ENCODE measurements around the gene PPFIBP1. TPM values are rescaled to one million over a fixed set of nuclear protein-coding genes. Genes with fewer than 3 reads are reported as not detected.

Gene PPFIBP1
- total RNA-seq, result 330 TPM
- long read RNA-seq, full-length matches to known transcripts, result 5 of 83 reads
- long read RNA-seq, partial matches to known transcripts, result 21 of 83 reads
- long read RNA-seq, other reads (novel, unspliced or antisense), result 57 of 83 reads

DNA sequence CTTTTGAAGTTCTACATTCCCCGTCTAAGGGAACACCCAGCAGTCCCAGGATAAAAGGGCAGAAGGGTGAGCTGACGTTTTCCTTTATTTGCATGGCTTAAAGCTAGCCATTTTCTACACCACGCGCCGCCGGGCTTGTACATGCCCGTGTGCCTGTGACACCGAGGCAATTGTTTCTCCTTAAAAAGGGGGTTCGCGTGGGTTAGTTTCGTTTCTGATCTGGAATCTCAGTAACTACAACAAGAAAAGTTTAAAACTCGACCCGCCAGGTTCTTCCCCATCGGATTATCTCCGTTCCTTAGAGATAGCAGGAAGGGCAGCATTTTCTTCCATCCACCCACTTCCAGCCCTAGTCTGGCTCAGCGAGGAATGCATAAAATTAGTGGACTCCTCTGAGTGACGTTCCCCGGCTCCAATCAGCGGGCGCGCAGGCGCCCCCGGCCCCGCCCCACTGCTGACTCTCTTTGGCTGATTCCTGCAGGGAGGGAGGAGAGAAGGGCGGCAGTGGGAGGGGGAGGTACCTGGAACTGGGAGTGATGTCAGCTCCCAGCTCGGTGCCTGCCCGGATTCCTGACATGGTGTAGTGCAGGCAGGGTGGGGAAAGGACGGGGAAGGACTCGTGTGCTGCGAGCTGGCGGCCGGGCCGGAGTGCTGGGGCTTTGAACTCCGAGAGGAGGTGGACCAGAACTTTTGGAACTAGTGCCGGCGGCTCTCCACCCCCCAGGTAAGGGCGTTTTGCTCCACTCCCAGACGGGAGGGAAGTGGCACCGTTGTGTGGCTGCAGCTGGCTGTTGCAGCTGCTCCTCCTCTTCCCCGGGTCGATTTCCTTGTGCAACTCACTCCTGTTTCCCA lies at the start of gene PPFIBP1:
PPFIBP1 (plus strand) TSS at position 565 of the 852 bp plus-strand sequence. CDS start 109,191 bp downstream, outside the sequence.
- intact Hi-C loops (cut with DNase I), result loop anchor here (2.0 to 5.0 kb wide), 5 partner anchors 25 to 129 kb away; no protein-coding TSS in a partner anchor
- DNase-seq (ENCODE audit: missing footprints) (peak; percentile 98), ATAC-seq (peak; percentile 97)

DNA sequence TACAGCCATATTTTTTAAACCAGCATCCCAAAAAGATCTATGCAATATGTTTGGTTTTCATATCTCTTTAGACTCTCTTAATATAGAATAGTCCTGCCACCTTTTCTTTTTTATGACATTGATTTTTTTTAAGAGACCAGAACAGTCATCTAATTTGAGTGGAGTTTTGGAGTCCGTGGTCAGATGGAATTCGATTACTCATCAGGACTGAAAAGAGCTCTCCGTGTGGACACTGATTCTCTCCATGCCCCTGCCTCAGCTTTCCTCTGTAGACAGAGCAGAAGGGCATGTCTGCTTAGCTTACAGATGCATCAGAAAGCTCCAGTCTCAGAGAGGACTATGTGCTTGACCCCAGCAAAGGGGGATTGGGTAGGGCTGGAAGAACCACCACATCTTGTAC lies 49.7 kb upstream of the PPFIBP1 start:
- intact Hi-C loops (cut with DNase I), result loop anchor here (5.0 kb wide), 1 partner anchor 37 kb away; no protein-coding TSS in a partner anchor
- DNase-seq (ENCODE audit: missing footprints) (no peak), ATAC-seq (no peak)

GRCh38 chr12:27477049-27477448 lies 47.0 kb upstream of the PPFIBP1 start:
- no peak for DNase-seq (ENCODE audit: missing footprints)
- ATAC-seq, result no peak
- intact Hi-C loops (cut with DNase I), result no loop called here

- DNase-seq (ENCODE audit: missing footprints) (no peak), ATAC-seq (peak; percentile 46)
These were observed 45.1 kb upstream of the PPFIBP1 start for GRCh38 chr12:27478949-27479348.

DNA sequence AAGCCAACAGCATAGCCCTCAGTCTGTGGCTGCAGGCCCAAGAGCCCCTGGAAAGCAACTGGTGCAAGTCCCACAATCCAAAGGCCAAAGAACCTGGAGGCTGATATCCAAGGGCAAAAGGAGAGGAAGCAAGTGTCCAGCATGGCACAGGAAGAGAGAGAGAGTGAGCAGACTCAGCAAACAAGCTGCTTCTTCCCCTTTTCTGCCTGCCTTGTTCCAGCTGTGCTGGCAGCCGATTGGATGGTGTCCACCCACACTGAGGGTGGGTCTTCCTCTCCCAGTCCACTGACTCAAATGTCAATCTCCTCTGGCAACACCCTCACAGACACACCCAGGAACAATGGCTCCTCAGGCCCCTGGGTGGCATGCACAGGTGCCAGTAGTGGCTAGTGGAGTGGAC lies 44.0 kb upstream of the PPFIBP1 start:
- intact Hi-C loops (cut with DNase I), result no loop called here
- DNase-seq (ENCODE audit: missing footprints), result no peak
- ATAC-seq, result no peak

More at GRCh38 chr12:27478949-27479348, 45.1 kb upstream of the PPFIBP1 start:
- intact Hi-C loops (cut with DNase I), result no loop called here

- no peak for DNase-seq (ENCODE audit: missing footprints)
- ATAC-seq, result no peak
- intact Hi-C loops (cut with DNase I), result no loop called here
These were observed 37.0 kb upstream of the PPFIBP1 start for GRCh38 chr12:27486961-27487360.

- no peak for ATAC-seq
- no peak for DNase-seq (ENCODE audit: missing footprints)
- intact Hi-C loops (cut with DNase I), result no loop called here
These were observed 35.5 kb upstream of the PPFIBP1 start for GRCh38 chr12:27488479-27488878.

DNA sequence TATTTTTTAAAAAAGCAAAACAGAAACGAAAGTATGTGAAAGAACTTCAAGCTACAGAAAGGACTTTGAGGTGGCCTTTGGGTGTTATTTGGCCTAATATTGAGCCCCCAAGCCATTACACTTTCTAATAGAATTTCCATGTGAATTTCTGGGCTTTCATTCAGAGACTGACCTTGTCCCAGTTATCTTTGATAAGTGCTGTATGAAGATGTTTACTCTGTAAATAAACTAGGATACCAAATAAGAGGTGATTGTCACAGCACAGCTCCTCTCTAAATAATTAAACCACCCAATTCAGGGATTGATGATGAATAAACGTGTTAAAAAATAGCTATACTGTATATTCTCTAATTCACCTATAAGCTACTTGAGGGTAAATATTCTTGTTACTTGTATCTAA lies 32.8 kb upstream of the PPFIBP1 start:
- ATAC-seq, result no peak
- DNase-seq (ENCODE audit: missing footprints), result no peak
- intact Hi-C loops (cut with DNase I), result no loop called here

DNA sequence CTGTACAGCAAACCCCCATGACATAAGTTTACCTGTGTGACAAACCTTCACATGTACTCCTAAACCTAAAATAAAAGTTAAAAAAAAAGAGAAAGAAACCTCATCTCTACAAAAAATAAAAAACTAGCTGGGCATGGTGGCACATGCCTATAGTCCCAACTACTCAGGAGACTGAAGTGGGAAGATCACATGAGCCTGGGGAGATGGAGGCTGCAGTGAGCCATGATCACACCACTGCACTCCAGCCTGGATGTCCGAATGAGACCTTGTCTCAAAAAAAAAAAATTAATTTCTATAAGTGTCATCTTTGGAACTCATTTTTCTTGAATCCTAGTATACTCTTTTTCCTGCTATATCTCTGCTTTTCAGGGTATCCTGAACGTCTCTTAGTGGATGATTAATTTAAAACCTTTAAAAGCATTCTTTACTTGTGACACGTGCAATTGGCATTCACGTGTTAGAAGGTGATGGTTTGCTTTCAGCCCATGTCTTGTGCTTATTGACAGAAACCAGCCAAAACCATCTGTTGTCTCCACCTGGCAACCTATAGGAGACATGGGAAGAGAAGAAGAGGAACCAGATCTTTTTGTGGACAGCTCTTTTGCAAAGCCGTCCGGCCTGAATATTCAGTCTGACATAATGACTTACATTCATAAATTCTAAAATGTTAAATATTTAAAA lies 30.6 kb upstream of the PPFIBP1 start:
- ATAC-seq (no peak), DNase-seq (ENCODE audit: missing footprints) (no peak)
- intact Hi-C loops (cut with DNase I), result no loop called here

GRCh38 chr12:27497446-27497845 lies 26.6 kb upstream of the PPFIBP1 start:
- ATAC-seq (no peak), DNase-seq (ENCODE audit: missing footprints) (no peak)
- intact Hi-C loops (cut with DNase I), result no loop called here

DNA sequence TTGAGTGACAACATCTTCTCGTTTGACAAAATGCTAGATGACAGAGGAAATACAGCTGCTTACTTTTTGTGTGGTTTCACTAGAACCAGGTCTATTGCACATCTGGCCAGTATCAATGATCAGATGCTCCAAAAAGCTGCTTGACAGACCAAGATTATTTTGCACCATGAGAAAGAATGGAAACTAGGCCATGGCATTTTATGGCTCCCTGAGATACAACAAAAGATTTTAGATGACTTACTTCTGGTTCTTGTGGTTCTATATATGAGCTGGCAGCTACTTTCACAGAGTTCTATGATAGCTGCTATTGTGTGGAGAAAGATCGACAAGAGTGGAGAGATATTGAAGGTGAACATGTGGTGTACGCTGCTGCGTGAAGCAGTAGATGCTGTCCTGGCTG lies 25.9 kb upstream of the PPFIBP1 start:
- intact Hi-C loops (cut with DNase I), result no loop called here
- DNase-seq (ENCODE audit: missing footprints) (no peak), ATAC-seq (no peak)

- intact Hi-C loops (cut with DNase I), result no loop called here
- no peak for DNase-seq (ENCODE audit: missing footprints)
- no peak for ATAC-seq
These were observed 25.2 kb upstream of the PPFIBP1 start for GRCh38 chr12:27498761-27499160.

DNA sequence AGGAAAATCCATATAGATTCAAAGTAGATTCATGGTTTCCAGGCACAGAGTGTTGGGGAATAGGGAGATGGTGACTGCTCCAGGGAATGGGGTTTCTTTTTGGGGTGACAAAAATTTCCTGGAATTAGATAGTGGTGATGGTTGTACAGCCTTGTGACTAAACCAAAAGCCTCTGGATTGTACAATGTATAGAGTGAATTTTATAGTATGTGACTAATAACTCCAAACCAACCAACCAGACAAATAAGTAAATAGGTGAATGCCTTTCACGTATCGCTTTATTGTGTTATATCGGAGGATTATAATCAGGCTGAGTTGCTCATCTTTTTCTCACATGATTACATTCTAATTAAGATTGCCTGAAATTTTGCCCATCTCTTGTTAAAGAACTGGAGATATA lies 24.6 kb upstream of the PPFIBP1 start:
- DNase-seq (ENCODE audit: missing footprints) (no peak), ATAC-seq (no peak)
- intact Hi-C loops (cut with DNase I), result no loop called here

- no peak for DNase-seq (ENCODE audit: missing footprints)
- no peak for ATAC-seq
- intact Hi-C loops (cut with DNase I), result no loop called here
These were observed 23.5 kb upstream of the PPFIBP1 start for GRCh38 chr12:27500546-27500945.

DNA sequence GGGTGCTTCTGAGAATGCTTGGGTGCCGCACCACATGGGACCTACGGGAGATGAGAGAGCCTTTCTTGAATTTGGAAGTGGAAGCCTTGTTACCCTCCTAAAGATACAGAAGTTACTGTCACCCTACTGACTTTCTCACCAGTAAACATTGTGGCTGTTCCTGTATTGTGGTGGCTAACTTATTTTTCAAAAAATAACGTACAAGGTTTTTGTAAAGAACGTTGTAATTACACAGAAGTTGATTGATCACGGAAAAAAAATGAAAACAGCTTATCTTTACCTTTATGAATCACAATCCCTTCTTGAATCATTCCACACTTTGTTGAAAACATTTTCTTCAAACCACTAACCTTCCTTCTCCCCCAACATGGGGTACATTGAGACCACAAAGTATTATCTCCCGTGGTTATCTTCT lies 22.0 kb upstream of the PPFIBP1 start:
- DNase-seq (ENCODE audit: missing footprints), result no peak
- intact Hi-C loops (cut with DNase I), result no loop called here
- no peak for ATAC-seq

DNA sequence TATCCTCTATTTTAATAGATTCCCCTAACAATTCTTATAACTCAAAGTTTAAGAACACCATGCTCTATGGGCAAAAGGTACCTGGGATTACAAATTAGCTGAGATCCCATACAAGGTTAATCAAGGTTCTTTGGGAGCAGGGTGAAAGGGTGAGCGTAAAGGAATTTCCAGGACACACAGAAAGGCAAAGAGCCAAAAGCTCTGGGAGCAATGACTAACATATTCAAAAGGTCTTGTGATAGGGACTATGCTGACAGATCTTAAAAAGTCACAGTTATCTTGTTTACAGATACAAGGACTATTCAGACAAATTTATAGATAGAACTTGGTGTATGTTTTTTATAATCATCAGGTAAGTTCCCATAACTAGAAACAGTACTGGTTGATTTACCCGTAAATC lies 19.5 kb upstream of the PPFIBP1 start:
- ATAC-seq (peak; percentile 26), DNase-seq (ENCODE audit: missing footprints) (no peak)
- intact Hi-C loops (cut with DNase I), result no loop called here

DNA sequence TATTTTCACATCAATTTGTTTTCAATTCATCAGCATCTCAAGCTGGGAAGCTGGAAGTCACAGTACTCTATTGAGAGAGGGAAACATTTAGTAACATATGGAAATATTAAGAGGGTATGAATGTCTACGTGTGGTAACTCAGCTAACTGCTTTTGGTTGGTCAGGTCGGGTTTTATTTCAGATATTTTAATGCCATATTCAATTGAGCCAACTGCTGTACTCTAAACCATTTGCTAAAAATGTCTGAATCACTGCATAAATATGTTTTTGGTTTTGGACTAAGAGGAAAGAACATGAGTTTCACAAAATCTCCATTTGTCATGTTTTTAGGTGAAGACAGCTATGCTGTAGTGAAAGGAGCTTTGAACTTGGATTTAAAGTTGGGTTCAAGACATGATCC lies 18.9 kb upstream of the PPFIBP1 start:
- intact Hi-C loops (cut with DNase I), result no loop called here
- DNase-seq (ENCODE audit: missing footprints), result no peak
- no peak for ATAC-seq

DNA sequence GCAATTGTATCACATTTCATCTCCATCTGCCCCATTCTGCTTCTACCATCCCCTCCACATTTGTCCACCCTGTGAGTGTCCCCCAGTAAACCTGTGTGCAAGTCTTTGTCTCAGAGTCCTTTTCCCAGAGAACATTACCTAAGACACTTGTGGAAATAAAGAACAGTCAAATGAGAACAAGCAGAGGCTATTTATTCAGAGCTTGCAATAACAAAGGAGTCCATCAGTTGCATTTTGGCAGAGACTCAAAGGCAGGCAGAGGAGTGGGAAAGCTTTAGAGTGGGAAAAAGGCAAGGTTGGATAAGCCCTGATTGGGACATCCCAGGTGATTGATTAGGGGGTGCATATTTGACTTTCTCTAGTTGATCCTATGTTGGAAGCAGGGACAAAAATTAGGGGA lies 18.2 kb upstream of the PPFIBP1 start:
- DNase-seq (ENCODE audit: missing footprints) (no peak), ATAC-seq (peak; percentile 11)
- intact Hi-C loops (cut with DNase I), result no loop called here

GRCh38 chr12:27506645-27507189 lies 17.3 kb upstream of the PPFIBP1 start:
- intact Hi-C loops (cut with DNase I), result no loop called here
- ATAC-seq (peak; percentile 96), DNase-seq (ENCODE audit: missing footprints) (peak; percentile 74)
